ENCODE results near the gene TAF10. TPM values are rescaled to one million over a fixed set of nuclear protein-coding genes. Genes with fewer than 3 reads are reported as not detected.

Gene TAF10
- total and polyA plus RNA-seq, 9 donors, result 40.0 to 183 (median 76.8) TPM

GRCh38 chr11:6640985-6641701 is 29.1 kb upstream of the TAF10 start:
- 90 to 96% (median 94%) methylated on average over 26 of the region's 26 CpGs for WGBS, 3 donors
- DNase-seq, result no peak
- no peaks in the 10 kb centered on the region for H3K36me3 ChIP-seq
- H3K4me1 ChIP-seq (ENCODE audit: insufficient read depth), result peaks cover 7% of the 10 kb centered on the region
- intact Hi-C loops (cut with DNase I), result no loop called here
- no peaks in the 10 kb centered on the region for H3K27me3 ChIP-seq
- no peak overlapping the region for H3K4me3 ChIP-seq
- TF ChIP-seq EP300 (IDR thresholded peaks at IDR 0.05) (no peak), CTCF (IDR thresholded peaks at IDR 0.05) (no peak), POLR2A (IDR thresholded peaks at IDR 0.05) (no peak)
- H3K9me3 ChIP-seq, result no peaks in the 10 kb centered on the region
- no peak overlapping the region for H3K27ac ChIP-seq

- no peaks in the 10 kb centered on the region for H3K36me3 ChIP-seq
- no peaks in the 10 kb centered on the region for H3K27me3 ChIP-seq
- intact Hi-C loops (cut with DNase I), result no loop called here
- WGBS, 3 donors, result 92 to 96% (median 93%) methylated on average over 35 to 36 of the region's 36 CpGs
- peak in 1 of 5 donors; percentile 15 for DNase-seq
- TF ChIP-seq POLR2A (IDR thresholded peaks at IDR 0.05), result no peak
- no peak for TF ChIP-seq EP300 (IDR thresholded peaks at IDR 0.05)
- no peak for TF ChIP-seq CTCF (IDR thresholded peaks at IDR 0.05)
- no peak overlapping the region for H3K27ac ChIP-seq
- peaks cover 10% of the 10 kb centered on the region for H3K4me1 ChIP-seq (ENCODE audit: insufficient read depth)
- H3K4me3 ChIP-seq, result no peak overlapping the region
- no peaks in the 10 kb centered on the region for H3K9me3 ChIP-seq
Observed at GRCh38 chr11:6640036-6640984, 28.3 kb upstream of the TAF10 start.

GRCh38 chr11:6638429-6638828 is 26.4 kb upstream of the TAF10 start:
- TF ChIP-seq CTCF (IDR thresholded peaks at IDR 0.05) (no peak), EP300 (IDR thresholded peaks at IDR 0.05) (no peak), POLR2A (IDR thresholded peaks at IDR 0.05) (no peak)
- H3K4me1 ChIP-seq (ENCODE audit: insufficient read depth), result peaks cover 10% of the 10 kb centered on the region
- no peaks in the 10 kb centered on the region for H3K27me3 ChIP-seq
- H3K9me3 ChIP-seq, result no peaks in the 10 kb centered on the region
- H3K27ac ChIP-seq, result no peak overlapping the region
- no peak for DNase-seq
- H3K36me3 ChIP-seq, result no peaks in the 10 kb centered on the region
- no peak overlapping the region for H3K4me3 ChIP-seq
- WGBS, 3 donors, result 68 to 73% (median 71%) methylated on average over 4 of the region's 4 CpGs
- intact Hi-C loops (cut with DNase I), result no loop called here

- no peak for TF ChIP-seq EP300 (IDR thresholded peaks at IDR 0.05)
- TF ChIP-seq CTCF (IDR thresholded peaks at IDR 0.05), result no peak
- TF ChIP-seq POLR2A (IDR thresholded peaks at IDR 0.05), result no peak
- DNase-seq, result peak in 2 of 5 donors; percentile 53 to 66
- intact Hi-C loops (cut with DNase I), result no loop called here
- Histone ChIP-seq H3K36me3 (no peaks in the 10 kb centered on the region), H3K4me1 (ENCODE audit: insufficient read depth) (peaks cover 10% of the 10 kb centered on the region), H3K9me3 (no peaks in the 10 kb centered on the region), H3K27ac (no peak overlapping the region), H3K4me3 (no peak overlapping the region), H3K27me3 (no peaks in the 10 kb centered on the region)
- 1 to 8% (median 5%) methylated on average over 3 of the region's 3 CpGs for WGBS, 3 donors
Observed at GRCh38 chr11:6637871-6638270, 25.9 kb upstream of the TAF10 start.
